Loucy (cell line): Measurements from ENCODE around the gene CFAP92.

Experiments used
- H2AFZ ChIP-seq: fragments of 200-600 bp; sonication (generic); 2 replicates; pipeline ENCODE4 v1.6.0; 2016; ENCODE audit warnings: antibody characterized with exemption, mild to moderate bottlenecking, low read length, moderate library complexity
- H3F3A ChIP-seq: fragments of 200-600 bp; 2 replicates; pipeline ENCODE4 v1.6.0; 2016; ENCODE audit warnings: antibody characterized with exemption, low read depth, mild to moderate bottlenecking
- H3K27me3 ChIP-seq: fragments of 200-600 bp; sonication (generic); 2 replicates; pipeline ENCODE4 v1.6.1; 2014; ENCODE audit warnings: low read length, mild to moderate bottlenecking; ENCODE audit not compliant: insufficient read depth, poor library complexity, severe bottlenecking
- H3K36me3 ChIP-seq: fragments of 200-600 bp; sonication (generic); 2 replicates; pipeline ENCODE4 v1.6.1; 2016; ENCODE audit warnings: low read length; ENCODE audit not compliant: insufficient read depth
- H3K4me1 ChIP-seq: fragments of 200-600 bp; sonication (generic); 2 replicates; pipeline ENCODE4 v1.5.1; 2014; ENCODE audit warnings: low read length, mild to moderate bottlenecking; ENCODE audit not compliant: insufficient read depth, poor library complexity, severe bottlenecking
- H3K4me2 ChIP-seq: fragments of 200-600 bp; sonication (generic); 2 replicates; pipeline ENCODE4 v1.6.0; 2014; ENCODE audit warnings: antibody characterized with exemption, low read length, low read depth, mild to moderate bottlenecking; ENCODE audit not compliant: poor library complexity, severe bottlenecking
- H3K4me3 ChIP-seq: fragments of 200-600 bp; sonication (generic); 2 replicates; pipeline ENCODE4 v1.5.1; 2014; ENCODE audit warnings: low read length, mild to moderate bottlenecking, mixed read lengths; ENCODE audit not compliant: poor library complexity, severe bottlenecking
- H3K79me2 ChIP-seq: fragments of 200-600 bp; sonication (generic); 2 replicates; pipeline ENCODE4 v1.6.1; 2014; ENCODE audit warnings: low read length; ENCODE audit not compliant: insufficient read depth
- H3K9ac ChIP-seq: fragments of 200-600 bp; sonication (generic); 2 replicates; pipeline ENCODE4 v1.6.0; 2014; ENCODE audit warnings: mild to moderate bottlenecking, low read depth, low read length, moderate library complexity; ENCODE audit not compliant: poor library complexity, severe bottlenecking
- H3K9me2 ChIP-seq: fragments of 200-600 bp; sonication (generic); replicated peaks from 2 replicates; pipeline ENCODE4 v1.6.1; 2016; ENCODE audit warnings: low read depth, low read length, mixed read lengths
- H3K9me3 ChIP-seq: fragments of 200-600 bp; sonication (generic); 2 replicates; pipeline ENCODE4 v1.6.1; 2014; ENCODE audit warnings: mild to moderate bottlenecking, antibody characterized with exemption, low read length, low read depth; ENCODE audit not compliant: insufficient read depth
- H4K20me1 ChIP-seq: fragments of 200-600 bp; sonication (generic); 2 replicates; pipeline ENCODE4 v1.6.0; 2014; ENCODE audit warnings: antibody characterized with exemption, low read length, mild to moderate bottlenecking; ENCODE audit not compliant: insufficient read depth, poor library complexity, severe bottlenecking
- CTCF ChIP-seq: fragments of 200-600 bp; sonication (generic); conservative IDR thresholded peaks from 2 replicates; pipeline ENCODE4 v1.5.1; 2014; ENCODE audit warnings: mild to moderate bottlenecking, antibody characterized with exemption, low read length
- EZH2phosphoT487 ChIP-seq: fragments of 200-600 bp; IDR thresholded peaks from 2 replicates; pipeline ENCODE4 v1.6.1; 2018; ENCODE audit warnings: antibody characterized with exemption, mild to moderate bottlenecking, moderate library complexity, borderline replicate concordance

CFAP92 gene

GRCh38 chr3:128996200-128996599 lies 2.3 kb upstream of the CFAP92 start:
- Histone ChIP-seq H3K9me3 (no peaks in the 10 kb centered on the region), H3K4me3 (no peak overlapping the region), H3K36me3 (no peaks in the 10 kb centered on the region), H4K20me1 (no peaks in the 10 kb centered on the region), H2AFZ (0 out of 2 replicates have a peak overlapping the region, but pooled peaks have one; percentile 29), H3K9me2 (no peaks in the 10 kb centered on the region), H3K79me2 (no peaks in the 10 kb centered on the region), H3K4me1 (peaks cover 66% of the 10 kb centered on the region), H3K27me3 (no peaks in the 10 kb centered on the region), H3K4me2 (peak overlapping the region; percentile 20), H3K9ac (no peak overlapping the region), H3F3A (peaks cover 12% of the 10 kb centered on the region; the same call in 1 of the 2 replicates)
- TF ChIP-seq CTCF: no peak

- H2AFZ ChIP-seq: peak overlapping the region; percentile 59
- H3K79me2 ChIP-seq: no peaks in the 10 kb centered on the region
- peaks cover 66% of the 10 kb centered on the region for H3K4me1 ChIP-seq
- H3K36me3 ChIP-seq: no peaks in the 10 kb centered on the region
- H3K4me2 ChIP-seq: peak overlapping the region; percentile 20
- no peaks in the 10 kb centered on the region for H4K20me1 ChIP-seq
- H3K9me3 ChIP-seq: no peaks in the 10 kb centered on the region
- H3F3A ChIP-seq: peaks cover 12% of the 10 kb centered on the region; the same call in 1 of the 2 replicates
- H3K27me3 ChIP-seq: no peaks in the 10 kb centered on the region
- TF ChIP-seq EZH2phosphoT487 (no peak), CTCF (no peak)
- no peak overlapping the region for H3K4me3 ChIP-seq
- peak overlapping the region; percentile 19 for H3K9ac ChIP-seq
- H3K9me2 ChIP-seq: no peaks in the 10 kb centered on the region
These were observed 1.9 kb upstream of the CFAP92 start for GRCh38 chr3:128995737-128996136.

GRCh38 chr3:128994581-128995546 lies 988 bp upstream of the CFAP92 start:
- Histone ChIP-seq H3F3A (peaks cover 12% of the 10 kb centered on the region; the same call in 1 of the 2 replicates), H3K36me3 (no peaks in the 10 kb centered on the region), H2AFZ (peak overlapping the region; percentile 59; the same call in 1 of the 2 replicates), H3K27me3 (no peaks in the 10 kb centered on the region), H3K9ac (peak overlapping the region; percentile 19), H3K79me2 (no peaks in the 10 kb centered on the region), H3K4me1 (peaks cover 62% of the 10 kb centered on the region), H3K9me3 (no peaks in the 10 kb centered on the region), H3K4me2 (peak overlapping the region; percentile 20), H3K9me2 (no peaks in the 10 kb centered on the region), H3K4me3 (no peak overlapping the region), H4K20me1 (no peaks in the 10 kb centered on the region)
- TF ChIP-seq EZH2phosphoT487: no peak
- TF ChIP-seq CTCF: no peak
